Measurements from ENCODE around the gene ADAMTSL2.

The ADAMTSL2 gene

DNA sequence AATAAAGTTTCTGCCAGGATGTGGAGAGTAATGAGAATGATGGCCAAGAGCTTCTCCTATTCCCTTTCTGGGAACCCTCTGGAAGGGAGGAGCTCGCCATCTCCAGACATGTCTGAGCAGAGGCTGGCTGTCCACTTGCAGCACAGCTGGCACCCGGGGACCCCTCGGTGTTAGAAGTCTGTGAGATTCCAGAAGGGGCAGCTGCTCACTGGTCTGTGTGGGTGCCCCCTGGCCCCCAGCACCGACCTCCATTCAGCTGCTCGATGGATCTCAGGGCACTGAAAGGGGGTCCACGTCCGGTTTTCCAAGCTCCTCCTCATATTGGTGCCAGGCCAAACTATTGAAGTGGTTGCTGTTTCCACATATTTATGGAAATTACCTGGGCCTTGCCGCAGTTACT, 78.3 kb downstream of the ADAMTSL2 start:
- H3K36me3 ChIP-seq (ENCODE audit: control insufficient read depth in 1 of 2, insufficient read depth in 2 of 2, low read depth in 1 of 2, low read length in 2 of 2), result no peaks in the 10 kb centered on the region
- no peak overlapping the region for H2AFZ ChIP-seq (ENCODE audit: low read depth, low read length)
- no peak overlapping the region for H4K8ac ChIP-seq (ENCODE audit: low read length)
- H3K27ac ChIP-seq (ENCODE audit: low read length, poor library complexity, severe bottlenecking), result no peak overlapping the region
- no peak overlapping the region for H2BK12ac ChIP-seq (ENCODE audit: low read length in 2 of 2)
- no peak overlapping the region for H3K18ac ChIP-seq (ENCODE audit: low read depth in 1 of 2, low read length in 2 of 2)
- peaks cover 79 to 94% of the 10 kb centered on the region in 2 experiments for H3K27me3 ChIP-seq (ENCODE audit: control insufficient read depth in 1 of 2, insufficient read depth in 1 of 2, low read length in 2 of 2)
- H2BK120ac ChIP-seq (ENCODE audit: low read depth, low read length), result no peak overlapping the region
- H3K23ac ChIP-seq (ENCODE audit: low read length in 2 of 2), result no peak overlapping the region
- DNase-seq, result no peak
- H3K4ac ChIP-seq (ENCODE audit: low read depth in 1 of 2, low read length in 2 of 2), result no peak overlapping the region
- no peak overlapping the region for H3K14ac ChIP-seq (ENCODE audit: low read length in 2 of 2)
- no peak overlapping the region for H3K4me2 ChIP-seq (ENCODE audit: low read length, poor library complexity, severe bottlenecking)
- H2BK5ac ChIP-seq (ENCODE audit: low read depth, low read length, poor library complexity, severe bottlenecking), result no peak overlapping the region
- peaks cover 5% of the 10 kb centered on the region for H3K4me1 ChIP-seq (ENCODE audit: control insufficient read depth, insufficient read depth, low read depth, low read length)
- no peak overlapping the region for H4K91ac ChIP-seq (ENCODE audit: low read length)
- H3K9ac ChIP-seq (ENCODE audit: low read length), result no peak overlapping the region
- no peaks in the 10 kb centered on the region for H3K79me1 ChIP-seq (replicated peaks; ENCODE audit: low read length, poor library complexity, severe bottlenecking)
- H3K4me3 ChIP-seq (ENCODE audit: insufficient read depth in 1 of 2, low read depth in 1 of 2, low read length in 2 of 2), result no peak overlapping the region
- H2BK15ac ChIP-seq (ENCODE audit: low read depth, poor library complexity, severe bottlenecking), result no peak overlapping the region
- H3K9me3 ChIP-seq (ENCODE audit: control insufficient read depth, low read length), result no peaks in the 10 kb centered on the region
- 85% methylated on average over 8 of the region's 8 CpGs for WGBS
- H2AK5ac ChIP-seq (ENCODE audit: low read length, severe bottlenecking), result no peak overlapping the region

- Histone ChIP-seq H3K36me3 (ENCODE audit: control insufficient read depth in 1 of 2, insufficient read depth in 2 of 2, low read depth in 1 of 2, low read length in 2 of 2) (no peaks in the 10 kb centered on the region), H3K14ac (ENCODE audit: low read length in 2 of 2) (no peak overlapping the region), H3K27me3 (ENCODE audit: control insufficient read depth in 1 of 2, insufficient read depth in 1 of 2, low read length in 2 of 2) (peaks cover 77 to 94% of the 10 kb centered on the region in 2 experiments), H3K27ac (ENCODE audit: low read length, poor library complexity, severe bottlenecking) (no peak overlapping the region), H3K4ac (ENCODE audit: low read depth in 1 of 2, low read length in 2 of 2) (no peak overlapping the region), H3K4me3 (ENCODE audit: insufficient read depth in 1 of 2, low read depth in 1 of 2, low read length in 2 of 2) (no peak overlapping the region), H3K4me1 (ENCODE audit: control insufficient read depth, insufficient read depth, low read depth, low read length) (peaks cover 5% of the 10 kb centered on the region), H2BK5ac (ENCODE audit: low read depth, low read length, poor library complexity, severe bottlenecking) (no peak overlapping the region), H3K18ac (ENCODE audit: low read depth in 1 of 2, low read length in 2 of 2) (no peak overlapping the region), H2BK12ac (ENCODE audit: low read length in 2 of 2) (no peak overlapping the region), H2AK5ac (ENCODE audit: low read length, severe bottlenecking) (no peak overlapping the region), H2AFZ (ENCODE audit: low read depth, low read length) (no peak overlapping the region), H3K9me3 (ENCODE audit: control insufficient read depth, low read length) (no peaks in the 10 kb centered on the region), H4K8ac (ENCODE audit: low read length) (no peak overlapping the region), H2BK120ac (ENCODE audit: low read depth, low read length) (no peak overlapping the region), H3K79me1 (replicated peaks; ENCODE audit: low read length, poor library complexity, severe bottlenecking) (no peaks in the 10 kb centered on the region), H4K91ac (ENCODE audit: low read length) (no peak overlapping the region), H3K4me2 (ENCODE audit: low read length, poor library complexity, severe bottlenecking) (no peak overlapping the region), H2BK15ac (ENCODE audit: low read depth, poor library complexity, severe bottlenecking) (no peak overlapping the region), H3K9ac (ENCODE audit: low read length) (no peak overlapping the region), H3K23ac (ENCODE audit: low read length in 2 of 2) (no peak overlapping the region)
- no peak for DNase-seq
- 83% methylated on average over 16 of the region's 16 CpGs for WGBS
Observed at GRCh38 chr9:133613432-133613831, 78.9 kb downstream of the ADAMTSL2 start.

GRCh38 chr9:133614056-133614455, 79.6 kb downstream of the ADAMTSL2 start:
- Histone ChIP-seq H3K4me1 (ENCODE audit: control insufficient read depth, insufficient read depth, low read depth, low read length) (peaks cover 1% of the 10 kb centered on the region), H2BK5ac (ENCODE audit: low read depth, low read length, poor library complexity, severe bottlenecking) (no peak overlapping the region), H3K4ac (ENCODE audit: low read depth in 1 of 2, low read length in 2 of 2) (no peak overlapping the region), H2BK15ac (ENCODE audit: low read depth, poor library complexity, severe bottlenecking) (no peak overlapping the region), H2AK5ac (ENCODE audit: low read length, severe bottlenecking) (no peak overlapping the region), H3K27me3 (ENCODE audit: control insufficient read depth in 1 of 2, insufficient read depth in 1 of 2, low read length in 2 of 2) (peaks cover 73 to 95% of the 10 kb centered on the region in 2 experiments), H2BK120ac (ENCODE audit: low read depth, low read length) (no peak overlapping the region), H3K36me3 (ENCODE audit: control insufficient read depth in 1 of 2, insufficient read depth in 2 of 2, low read depth in 1 of 2, low read length in 2 of 2) (no peaks in the 10 kb centered on the region), H2BK12ac (ENCODE audit: low read length in 2 of 2) (no peak overlapping the region), H3K79me1 (replicated peaks; ENCODE audit: low read length, poor library complexity, severe bottlenecking) (no peaks in the 10 kb centered on the region), H3K18ac (ENCODE audit: low read depth in 1 of 2, low read length in 2 of 2) (no peak overlapping the region), H3K4me2 (ENCODE audit: low read length, poor library complexity, severe bottlenecking) (no peak overlapping the region), H3K4me3 (ENCODE audit: insufficient read depth in 1 of 2, low read depth in 1 of 2, low read length in 2 of 2) (no peak overlapping the region), H3K9me3 (ENCODE audit: control insufficient read depth, low read length) (no peaks in the 10 kb centered on the region), H3K27ac (ENCODE audit: low read length, poor library complexity, severe bottlenecking) (no peak overlapping the region), H3K23ac (ENCODE audit: low read length in 2 of 2) (no peak overlapping the region), H4K8ac (ENCODE audit: low read length) (no peak overlapping the region), H2AFZ (ENCODE audit: low read depth, low read length) (no peak overlapping the region), H3K14ac (ENCODE audit: low read length in 2 of 2) (no peak overlapping the region), H4K91ac (ENCODE audit: low read length) (no peak overlapping the region), H3K9ac (ENCODE audit: low read length) (no peak overlapping the region)
- DNase-seq, result no peak
- WGBS, result 81% methylated on average over 9 of the region's 10 CpGs

- no peak for DNase-seq
- Histone ChIP-seq H3K14ac (ENCODE audit: low read length in 2 of 2) (no peak overlapping the region), H3K9ac (ENCODE audit: low read length) (no peak overlapping the region), H2AK5ac (ENCODE audit: low read length, severe bottlenecking) (no peak overlapping the region), H3K4me2 (ENCODE audit: low read length, poor library complexity, severe bottlenecking) (no peak overlapping the region), H2BK5ac (ENCODE audit: low read depth, low read length, poor library complexity, severe bottlenecking) (no peak overlapping the region), H3K36me3 (ENCODE audit: control insufficient read depth in 1 of 2, insufficient read depth in 2 of 2, low read depth in 1 of 2, low read length in 2 of 2) (no peaks in the 10 kb centered on the region), H3K27me3 (ENCODE audit: control insufficient read depth in 1 of 2, insufficient read depth in 1 of 2, low read length in 2 of 2) (peaks cover 72 to 97% of the 10 kb centered on the region in 2 experiments), H2BK15ac (ENCODE audit: low read depth, poor library complexity, severe bottlenecking) (no peak overlapping the region), H3K9me3 (ENCODE audit: control insufficient read depth, low read length) (no peaks in the 10 kb centered on the region), H3K79me1 (replicated peaks; ENCODE audit: low read length, poor library complexity, severe bottlenecking) (no peaks in the 10 kb centered on the region), H2BK12ac (ENCODE audit: low read length in 2 of 2) (no peak overlapping the region), H4K91ac (ENCODE audit: low read length) (no peak overlapping the region), H4K8ac (ENCODE audit: low read length) (no peak overlapping the region), H3K18ac (ENCODE audit: low read depth in 1 of 2, low read length in 2 of 2) (no peak overlapping the region), H3K4me1 (ENCODE audit: control insufficient read depth, insufficient read depth, low read depth, low read length) (no peaks in the 10 kb centered on the region), H3K4me3 (ENCODE audit: insufficient read depth in 1 of 2, low read depth in 1 of 2, low read length in 2 of 2) (no peak overlapping the region), H2AFZ (ENCODE audit: low read depth, low read length) (no peak overlapping the region), H3K4ac (ENCODE audit: low read depth in 1 of 2, low read length in 2 of 2) (no peak overlapping the region), H3K27ac (ENCODE audit: low read length, poor library complexity, severe bottlenecking) (no peak overlapping the region), H3K23ac (ENCODE audit: low read length in 2 of 2) (no peak overlapping the region), H2BK120ac (ENCODE audit: low read depth, low read length) (no peak overlapping the region)
- 75% methylated on average over 5 of the region's 5 CpGs for WGBS
Observed at GRCh38 chr9:133614678-133615077, 80.2 kb downstream of the ADAMTSL2 start.
